Muscle layer of duodenum (tissue), 2 donors: Measurements from ENCODE around the gene PSD4.
A peak's percentile ranks its signal among the peaks of the same experiment; 100 is the strongest.
"Not testable (repeated sequence)": the region's sequence is repeated elsewhere in the genome, so short reads cannot be mapped to it uniquely, and the experiment has no call there.

Source experiments
- H3K27ac ChIP-seq: one replicate; pipeline ENCODE4 v1.7.0; 2013; ENCODE audit warnings: mild to moderate bottlenecking, low read length
- H3K27me3 ChIP-seq: one replicate; pipeline ENCODE4 v1.7.0; 2013; ENCODE audit warnings: low read depth, mild to moderate bottlenecking, control low read depth, low read length
- H3K36me3 ChIP-seq, 2 donors: one replicate each; pipeline ENCODE4 v1.7.0; 2013; ENCODE audit warnings: low read length in 2 of 2, control low read depth in 1 of 2, mild to moderate bottlenecking in 1 of 2; ENCODE audit not compliant: insufficient read depth in 2 of 2, control insufficient read depth in 1 of 2
- H3K4me1 ChIP-seq, 2 donors: one replicate each; pipeline ENCODE4 v1.7.0; 2013; ENCODE audit warnings: low read length in 2 of 2, mild to moderate bottlenecking in 2 of 2, control low read depth in 1 of 2, moderate library complexity in 1 of 2; ENCODE audit not compliant: insufficient read depth in 2 of 2, control insufficient read depth in 1 of 2
- H3K4me3 ChIP-seq, 2 donors: one replicate each; pipeline ENCODE4 v1.7.0; 2013; ENCODE audit warnings: low read length in 2 of 2, low read depth in 1 of 2, mild to moderate bottlenecking in 1 of 2
- H3K9me3 ChIP-seq, 2 donors: one replicate each; pipeline ENCODE4 v1.7.0; 2013; ENCODE audit warnings: low read length in 2 of 2, control low read depth in 1 of 2, mild to moderate bottlenecking in 1 of 2; ENCODE audit not compliant: control insufficient read depth in 1 of 2
- donor health status: healthy.

Gene PSD4

GRCh38 chr2:113232740-113233139 lies 59.0 kb downstream of the PSD4 start:
- Histone ChIP-seq H3K9me3 (no peaks in the 10 kb centered on the region), H3K27me3 (no peaks in the 10 kb centered on the region), H3K4me1 (no peaks in the 10 kb centered on the region), H3K36me3 (no peaks in the 10 kb centered on the region), H3K4me3 (no peak overlapping the region), H3K27ac (no peak overlapping the region)

GRCh38 chr2:113233593-113234550 lies 60.1 kb downstream of the PSD4 start:
- no peaks in the 10 kb centered on the region for H3K9me3 ChIP-seq
- H3K4me1 ChIP-seq, result no peaks in the 10 kb centered on the region
- no peak overlapping the region for H3K4me3 ChIP-seq
- H3K36me3 ChIP-seq, result peaks cover 0 to 3% of the 10 kb centered on the region in 2 donors
- H3K27me3 ChIP-seq, result no peaks in the 10 kb centered on the region
- H3K27ac ChIP-seq, result no peak overlapping the region

- peaks cover 0 to 3% of the 10 kb centered on the region in 2 donors for H3K36me3 ChIP-seq
- no peak overlapping the region for H3K27ac ChIP-seq
- H3K4me3 ChIP-seq, result peak overlapping the region; percentile 40 to 50
- no peaks in the 10 kb centered on the region for H3K27me3 ChIP-seq
- no peaks in the 10 kb centered on the region for H3K9me3 ChIP-seq
- H3K4me1 ChIP-seq, result peaks cover 3 to 4% of the 10 kb centered on the region in 2 donors
Observed at GRCh38 chr2:113234721-113235346, 61.1 kb downstream of the PSD4 start.

GRCh38 chr2:113235347-113236226 lies 61.8 kb downstream of the PSD4 start:
- H3K27me3 ChIP-seq, H3K9me3 ChIP-seq, H3K36me3 ChIP-seq, H3K27ac ChIP-seq: not testable (repeated sequence)
- peaks cover 10% of the 10 kb centered on the region in 2 donors for H3K4me1 ChIP-seq
- H3K4me3 ChIP-seq, result peak overlapping the region; percentile 40 to 50

- H3K4me3 ChIP-seq, result peak overlapping the region; percentile 24 to 37
- peaks cover 0 to 3% of the 10 kb centered on the region in 2 donors for H3K36me3 ChIP-seq
- no peaks in the 10 kb centered on the region for H3K9me3 ChIP-seq
- H3K27me3 ChIP-seq, result no peaks in the 10 kb centered on the region
- peak overlapping the region; percentile 7 for H3K27ac ChIP-seq
- H3K4me1 ChIP-seq, result peaks cover 16 to 19% of the 10 kb centered on the region in 2 donors
Observed at GRCh38 chr2:113236367-113237159, 62.8 kb downstream of the PSD4 start.

GRCh38 chr2:113237604-113238160 lies 63.9 kb downstream of the PSD4 start:
- no peak overlapping the region for H3K4me3 ChIP-seq

GRCh38 chr2:113238871-113239839 lies 65.4 kb downstream of the PSD4 start:
- H3K4me3 ChIP-seq, result no peak overlapping the region
- H3K36me3 ChIP-seq, result peaks cover 0 to 3% of the 10 kb centered on the region in 2 donors
- H3K4me1 ChIP-seq, result peaks cover 16 to 23% of the 10 kb centered on the region in 2 donors
- no peaks in the 10 kb centered on the region for H3K27me3 ChIP-seq
- peak overlapping the region; percentile 64 for H3K27ac ChIP-seq
- H3K9me3 ChIP-seq, result no peaks in the 10 kb centered on the region

More at GRCh38 chr2:113237604-113238160, 63.9 kb downstream of the PSD4 start:
- H3K36me3 ChIP-seq, result peaks cover 0 to 3% of the 10 kb centered on the region in 2 donors
- peaks cover 16 to 23% of the 10 kb centered on the region in 2 donors for H3K4me1 ChIP-seq
- no peak overlapping the region for H3K27ac ChIP-seq
- no peaks in the 10 kb centered on the region for H3K27me3 ChIP-seq
- H3K9me3 ChIP-seq, result no peaks in the 10 kb centered on the region

GRCh38 chr2:113240150-113240914 lies 66.6 kb downstream of the PSD4 start:
- peaks cover 16 to 23% of the 10 kb centered on the region in 2 donors for H3K4me1 ChIP-seq
- H3K9me3 ChIP-seq, result no peaks in the 10 kb centered on the region
- H3K27ac ChIP-seq, result peak overlapping the region; percentile 64
- peaks cover 0 to 3% of the 10 kb centered on the region in 2 donors for H3K36me3 ChIP-seq
- no peaks in the 10 kb centered on the region for H3K27me3 ChIP-seq
- H3K4me3 ChIP-seq, result peak overlapping the region in 1 of 2 donors; percentile 36
